Upper lobe of right lung (tissue), 1 donor: ENCODE data around the gene SEMA3E. TPM values are rescaled to one million over a fixed set of nuclear protein-coding genes. Genes with fewer than 3 reads are reported as not detected.

Experiments used
- ATAC-seq: fragments of 200-7000 bp; cut with Tn5 transposase; one replicate; pipeline ENCODE4 v1.9.1; 2020; ENCODE audit warnings: mild to moderate bottlenecking, moderate library complexity
- DNase-seq: peaks from one replicate; pipeline ENCODE4 v3.0.0-alpha.2; 2020
- H3K27ac ChIP-seq: fragments of 200-600 bp; one replicate; pipeline ENCODE4 v1.8.0; 2022
- H3K27me3 ChIP-seq: fragments of 200-600 bp; one replicate; pipeline ENCODE4 v1.8.0; 2022; ENCODE audit warnings: mild to moderate bottlenecking
- H3K36me3 ChIP-seq: fragments of 200-600 bp; one replicate; pipeline ENCODE4 v1.8.0; 2022
- H3K4me1 ChIP-seq: fragments of 200-600 bp; one replicate; pipeline ENCODE4 v1.8.0; 2022
- H3K4me3 ChIP-seq: fragments of 200-600 bp; one replicate; pipeline ENCODE4 v1.8.0; 2022; ENCODE audit warnings: mild to moderate bottlenecking
- H3K9me3 ChIP-seq: fragments of 200-600 bp; one replicate; pipeline ENCODE4 v1.8.0; 2022
- CTCF ChIP-seq: fragments of 200-600 bp; IDR thresholded peaks from one replicate; pipeline ENCODE4 v1.8.0; 2022; ENCODE audit warnings: antibody characterized with exemption
- intact Hi-C: fragments of 100-400 bp; cut with DNase I; formaldehyde crosslinking; loops from one replicate; pipeline ENCODE4 v1.11.0; 2022
- total RNA-seq: library from RNA; stranded (reverse); fragmentation: NEBNext Ultra II Directional; extraction: Animal tissue kit (Norgen Biotek cat#: 25700); gene quantifications from one replicate; pipeline ENCODE4 v1.2.1, GENCODE V29; 2021
- donor health status: DM: no; HTN: yes; CAD: no; lungs with severe emphysema.

Gene SEMA3E
- total RNA-seq, 1 donor from 2014 or later = 11.9 TPM

GRCh38 chr7:83362871-83363550, 285.9 kb downstream of the SEMA3E start:
- Histone ChIP-seq H3K4me1 (no peaks in the 10 kb centered on the region), H3K4me3 (no peak overlapping the region), H3K36me3 (no peaks in the 10 kb centered on the region), H3K9me3 (no peaks in the 10 kb centered on the region), H3K27me3 (no peaks in the 10 kb centered on the region), H3K27ac (no peak overlapping the region)
- ATAC-seq (no peak), DNase-seq (no peak)
- intact Hi-C loops = no loop called here
- no peak for TF ChIP-seq CTCF

GRCh38 chr7:83359108-83359507, 289.8 kb downstream of the SEMA3E start:
- ATAC-seq (no peak), DNase-seq (no peak)
- intact Hi-C loops = no loop called here

GRCh38 chr7:83355143-83355542, 293.8 kb downstream of the SEMA3E start:
- Histone ChIP-seq H3K9me3 (no peaks in the 10 kb centered on the region), H3K27ac (no peak overlapping the region), H3K4me3 (no peak overlapping the region), H3K4me1 (no peaks in the 10 kb centered on the region), H3K36me3 (no peaks in the 10 kb centered on the region), H3K27me3 (no peaks in the 10 kb centered on the region)
- intact Hi-C loops = no loop called here
- ATAC-seq (no peak), DNase-seq (no peak)
- TF ChIP-seq CTCF = no peak

More at GRCh38 chr7:83359108-83359507, 289.8 kb downstream of the SEMA3E start:
- no peaks in the 10 kb centered on the region for H3K9me3 ChIP-seq
- no peaks in the 10 kb centered on the region for H3K4me1 ChIP-seq
- H3K27me3 ChIP-seq = no peaks in the 10 kb centered on the region
- H3K27ac ChIP-seq = no peak overlapping the region
- no peaks in the 10 kb centered on the region for H3K36me3 ChIP-seq
- H3K4me3 ChIP-seq = no peak overlapping the region
- TF ChIP-seq CTCF = no peak

GRCh38 chr7:83347945-83348444, 300.9 kb downstream of the SEMA3E start:
- no peaks in the 10 kb centered on the region for H3K4me1 ChIP-seq
- no peak for ATAC-seq
- DNase-seq = no peak
- no peak overlapping the region for H3K27ac ChIP-seq
- H3K36me3 ChIP-seq = no peaks in the 10 kb centered on the region
- H3K27me3 ChIP-seq = no peaks in the 10 kb centered on the region
- no peak overlapping the region for H3K4me3 ChIP-seq
- H3K9me3 ChIP-seq = no peaks in the 10 kb centered on the region
- no peak for TF ChIP-seq CTCF
- intact Hi-C loops = no loop called here

- Histone ChIP-seq H3K9me3 (no peaks in the 10 kb centered on the region), H3K36me3 (no peaks in the 10 kb centered on the region), H3K27ac (no peak overlapping the region), H3K4me3 (no peak overlapping the region), H3K4me1 (no peaks in the 10 kb centered on the region), H3K27me3 (no peaks in the 10 kb centered on the region)
- DNase-seq (no peak), ATAC-seq (no peak)
- TF ChIP-seq CTCF = no peak
- intact Hi-C loops = no loop called here
These were observed 309.0 kb downstream of the SEMA3E start for GRCh38 chr7:83339907-83340306.
